Loucy (cell line): ENCODE data around the gene ACTN1.

Experiments
- H2AFZ ChIP-seq: fragments of 200-600 bp; sonication (generic); 2 replicates; pipeline ENCODE4 v1.6.0; 2016; ENCODE audit warnings: antibody characterized with exemption, mild to moderate bottlenecking, low read length, moderate library complexity
- H3F3A ChIP-seq: fragments of 200-600 bp; 2 replicates; pipeline ENCODE4 v1.6.0; 2016; ENCODE audit warnings: antibody characterized with exemption, low read depth, mild to moderate bottlenecking
- H3K27me3 ChIP-seq: fragments of 200-600 bp; sonication (generic); 2 replicates; pipeline ENCODE4 v1.6.1; 2014; ENCODE audit warnings: low read length, mild to moderate bottlenecking; ENCODE audit not compliant: insufficient read depth, poor library complexity, severe bottlenecking
- H3K36me3 ChIP-seq: fragments of 200-600 bp; sonication (generic); 2 replicates; pipeline ENCODE4 v1.6.1; 2016; ENCODE audit warnings: low read length; ENCODE audit not compliant: insufficient read depth
- H3K4me1 ChIP-seq: fragments of 200-600 bp; sonication (generic); 2 replicates; pipeline ENCODE4 v1.5.1; 2014; ENCODE audit warnings: low read length, mild to moderate bottlenecking; ENCODE audit not compliant: insufficient read depth, poor library complexity, severe bottlenecking
- H3K4me2 ChIP-seq: fragments of 200-600 bp; sonication (generic); 2 replicates; pipeline ENCODE4 v1.6.0; 2014; ENCODE audit warnings: antibody characterized with exemption, low read length, low read depth, mild to moderate bottlenecking; ENCODE audit not compliant: poor library complexity, severe bottlenecking
- H3K4me3 ChIP-seq: fragments of 200-600 bp; sonication (generic); 2 replicates; pipeline ENCODE4 v1.5.1; 2014; ENCODE audit warnings: low read length, mild to moderate bottlenecking, mixed read lengths; ENCODE audit not compliant: poor library complexity, severe bottlenecking
- H3K79me2 ChIP-seq: fragments of 200-600 bp; sonication (generic); 2 replicates; pipeline ENCODE4 v1.6.1; 2014; ENCODE audit warnings: low read length; ENCODE audit not compliant: insufficient read depth
- H3K9ac ChIP-seq: fragments of 200-600 bp; sonication (generic); 2 replicates; pipeline ENCODE4 v1.6.0; 2014; ENCODE audit warnings: mild to moderate bottlenecking, low read depth, low read length, moderate library complexity; ENCODE audit not compliant: poor library complexity, severe bottlenecking
- H3K9me2 ChIP-seq: fragments of 200-600 bp; sonication (generic); replicated peaks from 2 replicates; pipeline ENCODE4 v1.6.1; 2016; ENCODE audit warnings: low read depth, low read length, mixed read lengths
- H3K9me3 ChIP-seq: fragments of 200-600 bp; sonication (generic); 2 replicates; pipeline ENCODE4 v1.6.1; 2014; ENCODE audit warnings: mild to moderate bottlenecking, antibody characterized with exemption, low read length, low read depth; ENCODE audit not compliant: insufficient read depth
- H4K20me1 ChIP-seq: fragments of 200-600 bp; sonication (generic); 2 replicates; pipeline ENCODE4 v1.6.0; 2014; ENCODE audit warnings: antibody characterized with exemption, low read length, mild to moderate bottlenecking; ENCODE audit not compliant: insufficient read depth, poor library complexity, severe bottlenecking
- EZH2phosphoT487 ChIP-seq: fragments of 200-600 bp; IDR thresholded peaks from 2 replicates; pipeline ENCODE4 v1.6.1; 2018; ENCODE audit warnings: antibody characterized with exemption, mild to moderate bottlenecking, moderate library complexity, borderline replicate concordance
- TF ChIP-seq, protein P1 (sequence below): fragments of 200-600 bp; sonication (generic); conservative IDR thresholded peaks from 2 replicates; pipeline ENCODE4 v1.5.1; 2014; ENCODE audit warnings: mild to moderate bottlenecking, antibody characterized with exemption, low read length

The ACTN1 gene

GRCh38 chr14:68844210-68844545, 134.9 kb downstream of the ACTN1 start:
- Histone ChIP-seq H3K4me3 (no peak overlapping the region), H3K9me2 (no peaks in the 10 kb centered on the region), H3K79me2 (no peaks in the 10 kb centered on the region), H3K4me2 (peak overlapping the region; percentile 70), H4K20me1 (no peaks in the 10 kb centered on the region), H3K9ac (no peak overlapping the region), H3K4me1 (peaks cover 29% of the 10 kb centered on the region), H3K9me3 (peaks cover 8% of the 10 kb centered on the region; the same call in 1 of the 2 replicates), H3K27me3 (no peaks in the 10 kb centered on the region), H3K36me3 (no peaks in the 10 kb centered on the region), H2AFZ (no peak overlapping the region), H3F3A (peaks cover 2% of the 10 kb centered on the region; the same call in 1 of the 2 replicates)
- TF ChIP-seq, protein P1, sequence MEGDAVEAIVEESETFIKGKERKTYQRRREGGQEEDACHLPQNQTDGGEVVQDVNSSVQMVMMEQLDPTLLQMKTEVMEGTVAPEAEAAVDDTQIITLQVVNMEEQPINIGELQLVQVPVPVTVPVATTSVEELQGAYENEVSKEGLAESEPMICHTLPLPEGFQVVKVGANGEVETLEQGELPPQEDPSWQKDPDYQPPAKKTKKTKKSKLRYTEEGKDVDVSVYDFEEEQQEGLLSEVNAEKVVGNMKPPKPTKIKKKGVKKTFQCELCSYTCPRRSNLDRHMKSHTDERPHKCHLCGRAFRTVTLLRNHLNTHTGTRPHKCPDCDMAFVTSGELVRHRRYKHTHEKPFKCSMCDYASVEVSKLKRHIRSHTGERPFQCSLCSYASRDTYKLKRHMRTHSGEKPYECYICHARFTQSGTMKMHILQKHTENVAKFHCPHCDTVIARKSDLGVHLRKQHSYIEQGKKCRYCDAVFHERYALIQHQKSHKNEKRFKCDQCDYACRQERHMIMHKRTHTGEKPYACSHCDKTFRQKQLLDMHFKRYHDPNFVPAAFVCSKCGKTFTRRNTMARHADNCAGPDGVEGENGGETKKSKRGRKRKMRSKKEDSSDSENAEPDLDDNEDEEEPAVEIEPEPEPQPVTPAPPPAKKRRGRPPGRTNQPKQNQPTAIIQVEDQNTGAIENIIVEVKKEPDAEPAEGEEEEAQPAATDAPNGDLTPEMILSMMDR, result no peak
- no peak for TF ChIP-seq EZH2phosphoT487

DNA sequence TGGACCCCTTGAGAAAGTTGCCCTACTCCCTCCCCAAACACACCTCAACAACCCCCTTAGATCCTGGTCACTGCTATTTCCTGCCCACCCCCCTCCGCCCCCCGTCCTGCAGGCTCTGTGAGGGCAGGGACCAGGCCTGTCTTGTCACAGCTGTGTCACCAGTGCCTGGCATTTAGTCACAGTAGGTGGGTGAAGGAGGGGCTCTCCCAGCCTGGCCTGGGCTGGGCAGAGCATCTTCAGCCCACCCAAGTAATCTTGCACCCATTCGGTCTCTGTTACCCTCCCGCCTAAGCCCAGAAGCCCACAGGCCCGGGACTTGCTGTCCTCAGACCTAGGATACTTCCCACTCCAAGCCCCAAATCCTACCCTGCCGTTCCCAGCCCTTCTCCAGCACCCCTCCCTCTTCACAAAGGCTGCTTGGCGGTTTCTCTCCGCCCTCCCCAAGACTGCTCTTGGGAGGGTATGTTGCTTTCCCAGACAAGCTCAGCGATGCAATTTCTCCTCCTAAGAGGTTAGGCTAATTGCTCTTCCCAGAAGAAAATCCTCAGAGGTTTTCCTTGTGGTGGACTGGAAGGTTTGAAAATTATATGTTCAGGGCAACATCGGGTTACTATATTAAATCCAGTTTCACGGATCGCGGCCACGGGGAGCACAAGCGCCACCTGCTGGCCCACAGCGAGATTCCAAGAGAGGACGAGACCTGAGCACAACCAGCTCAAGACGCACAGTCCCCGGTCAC, 135.5 kb downstream of the ACTN1 start:
- Histone ChIP-seq H3K36me3 (no peaks in the 10 kb centered on the region), H3K9ac (peak overlapping the region; percentile 44), H3K4me3 (peak overlapping the region; percentile 68), H3K9me2 (no peaks in the 10 kb centered on the region), H4K20me1 (no peaks in the 10 kb centered on the region), H3K9me3 (peaks cover 9% of the 10 kb centered on the region; the same call in 1 of the 2 replicates), H3K27me3 (no peaks in the 10 kb centered on the region), H3F3A (peaks cover 2% of the 10 kb centered on the region; the same call in 1 of the 2 replicates), H3K79me2 (no peaks in the 10 kb centered on the region), H2AFZ (peak overlapping the region; percentile 87), H3K4me2 (peak overlapping the region; percentile 70), H3K4me1 (peaks cover 28% of the 10 kb centered on the region)
- TF ChIP-seq, protein P1, result peak; percentile 94
- no peak for TF ChIP-seq EZH2phosphoT487

- Histone ChIP-seq H3K9me2 (no peaks in the 10 kb centered on the region), H3K79me2 (no peaks in the 10 kb centered on the region), H3K4me3 (no peak overlapping the region), H3K27me3 (no peaks in the 10 kb centered on the region), H3K4me2 (no peak overlapping the region), H3F3A (peaks cover 2% of the 10 kb centered on the region; the same call in 1 of the 2 replicates), H3K36me3 (no peaks in the 10 kb centered on the region), H3K9me3 (peaks cover 13% of the 10 kb centered on the region; the same call in 1 of the 2 replicates), H2AFZ (peak overlapping the region; percentile 22; the same call in 1 of the 2 replicates), H3K4me1 (peaks cover 28% of the 10 kb centered on the region), H3K9ac (no peak overlapping the region), H4K20me1 (no peaks in the 10 kb centered on the region)
- TF ChIP-seq EZH2phosphoT487, result no peak
- TF ChIP-seq, protein P1, result no peak
These were observed 136.8 kb downstream of the ACTN1 start for GRCh38 chr14:68842298-68842697.
